ENCODE data around the gene KLHL29. TPM values are rescaled to one million over a fixed set of nuclear protein-coding genes. Genes with fewer than 3 reads are reported as not detected.

Gene KLHL29
- total and polyA plus RNA-seq, 2 donors (not counting 1 experiment from before 2014, with no cell fraction given): 1.3 to 3.4 TPM

- Histone ChIP-seq H3K27ac (ENCODE audit: low read length in 2 of 2) (no peak overlapping the region), H3K4me1 (ENCODE audit: control insufficient read depth in 2 of 2, insufficient read depth in 2 of 2, low read length in 2 of 2) (no peaks in the 10 kb centered on the region), H3K36me3 (replicated peaks in 1 of 2; ENCODE audit: control extremely low read depth in 1 of 2, control insufficient read depth in 1 of 2, extremely low read depth in 1 of 2, insufficient read depth in 2 of 2, low read length in 1 of 2) (no peaks in the 10 kb centered on the region), H3K27me3 (replicated peaks in 1 of 4; ENCODE audit: control extremely low read depth in 1 of 4, control insufficient read depth in 3 of 4, insufficient read depth in 4 of 4, low read length in 3 of 4) (no peaks in the 10 kb centered on the region), H3K4me3 (ENCODE audit: control extremely low read depth in 1 of 5, extremely low read depth in 1 of 5, insufficient read depth in 1 of 5, low read depth in 2 of 5, low read length in 4 of 5) (no peak overlapping the region), H3K9me3 (ENCODE audit: control extremely low read depth in 1 of 3, control insufficient read depth in 2 of 3, insufficient read depth in 1 of 3, low read length in 2 of 3) (peaks cover 0 to 10% (median 0%) of the 10 kb centered on the region in 3 donors), H3K9ac (ENCODE audit: low read length) (no peak overlapping the region), H3K79me2 (ENCODE audit: control insufficient read depth, insufficient read depth, low read length) (no peaks in the 10 kb centered on the region), H2AFZ (ENCODE audit: insufficient read depth, low read depth, low read length, poor library complexity, severe bottlenecking) (no peak overlapping the region), H3K4me2 (replicated peaks; ENCODE audit: low read depth, low read length, poor library complexity, severe bottlenecking) (no peak overlapping the region), H4K20me1 (ENCODE audit: control insufficient read depth, insufficient read depth, low read length, poor library complexity, severe bottlenecking) (no peaks in the 10 kb centered on the region)
- intact Hi-C loops (cut with micrococcal nuclease): no loop called here
- ATAC-seq (ENCODE audit: low read depth) (no peak), DNase-seq (no peak)
- TF ChIP-seq CTCF (IDR thresholded peaks at IDR 0.05): no peak
- no peak for TF ChIP-seq EZH2 (IDR thresholded peaks at IDR 0.05; ENCODE audit: borderline replicate concordance, insufficient read depth, low read depth, low read length, poor library complexity, severe bottlenecking)
- Mint-ChIP-seq H3K27ac (no peak overlapping the region), H3K27me3 (no peaks in the 10 kb centered on the region), H3K9me3 (ENCODE audit: insufficient read depth) (no peaks in the 10 kb centered on the region), H3K4me1 (no peaks in the 10 kb centered on the region), H3K4me3 (no peak overlapping the region)
- POLR2A ChIA-PET: no interaction called here
- CTCF ChIA-PET: no interaction called here
- 85% methylated on average over 11 of the region's 11 CpGs for WGBS (ENCODE audit: insufficient coverage)
These were observed 37.4 kb downstream of the KLHL29 start for GRCh38 chr2:23422089-23423061.

Measured in B cell (primary cell).